Embryonic facial prominence (tissue), 1 donor: ENCODE measurements around the gene PLXNC1.

ENCODE experiments used
- DNase-seq: peaks from one replicate; pipeline ENCODE4 v3.0.0-alpha.2; 2016; ENCODE audit errors: extremely low spot score

PLXNC1 gene

GRCh38 chr12:94147991-94148738 lies at the start of gene PLXNC1:
PLXNC1 (plus strand) TSS chr12:94148577; CDS start chr12:94148972, 395 bp downstream.
- no peak for DNase-seq

GRCh38 chr12:94099191-94099590 lies 49.2 kb upstream of the PLXNC1 start:
- DNase-seq = no peak

GRCh38 chr12:94099632-94100031 lies 48.7 kb upstream of the PLXNC1 start:
- DNase-seq = no peak

- no peak for DNase-seq
Measured at GRCh38 chr12:94100211-94100627, 48.2 kb upstream of the PLXNC1 start.

DNA sequence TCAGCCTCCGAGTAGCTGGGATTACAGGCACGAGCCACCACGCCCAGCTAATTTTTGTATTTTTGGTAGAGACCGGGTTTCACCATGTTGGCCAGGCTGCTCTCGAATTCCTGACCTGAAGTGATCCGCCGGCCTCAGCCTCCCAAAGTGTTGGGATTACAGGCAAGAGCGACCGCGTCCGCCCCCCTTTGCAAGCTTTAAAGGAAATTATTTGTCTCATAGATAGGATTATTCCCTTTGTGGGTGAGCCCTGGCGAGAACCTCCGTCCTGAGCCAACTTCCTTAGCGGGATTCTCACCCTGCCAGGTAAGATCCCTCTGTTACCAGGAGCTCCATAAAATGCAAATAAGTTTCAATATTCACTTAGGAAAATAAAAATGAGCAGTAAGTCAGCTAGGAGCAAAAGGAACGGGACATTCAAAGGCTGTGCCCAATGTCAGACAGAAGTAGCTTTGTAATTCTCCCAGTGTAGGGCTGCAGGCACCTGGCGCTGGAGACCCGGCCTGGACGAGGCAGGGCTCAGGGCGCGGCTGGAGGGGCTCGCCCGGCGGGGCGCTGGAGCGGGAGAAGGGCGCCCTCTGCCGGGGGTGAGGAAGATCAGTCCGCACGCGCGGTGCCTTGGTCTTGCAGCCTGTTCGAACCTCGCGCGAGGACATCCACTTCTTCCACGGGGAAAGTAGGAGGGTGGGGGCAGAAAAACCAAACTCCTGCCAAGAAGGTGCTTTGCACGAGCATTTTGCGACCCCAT lies 47.2 kb upstream of the PLXNC1 start:
- peak; percentile 72 for DNase-seq

GRCh38 chr12:94101738-94102660 lies 46.4 kb upstream of the PLXNC1 start:
- DNase-seq = peak; percentile 76

DNA sequence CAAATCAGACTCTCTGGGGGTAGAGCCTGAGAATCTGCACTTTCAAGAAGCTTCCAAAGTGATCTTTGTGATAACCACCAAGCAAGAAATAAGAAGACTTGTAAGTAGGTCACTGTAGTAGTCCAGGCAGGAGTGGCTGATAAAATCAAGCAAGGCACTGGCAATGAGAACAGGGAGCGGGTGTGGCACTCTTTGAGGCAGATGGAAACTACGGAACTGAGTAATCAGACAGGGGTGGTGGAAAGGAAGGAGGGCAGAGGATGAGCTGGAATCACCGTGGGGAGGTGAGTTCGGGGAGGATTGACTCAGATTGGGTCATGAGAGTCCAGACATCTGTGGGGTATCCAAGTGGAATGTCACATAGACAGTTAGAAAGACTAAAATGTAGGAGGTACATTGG lies 44.4 kb upstream of the PLXNC1 start:
- DNase-seq = no peak

DNA sequence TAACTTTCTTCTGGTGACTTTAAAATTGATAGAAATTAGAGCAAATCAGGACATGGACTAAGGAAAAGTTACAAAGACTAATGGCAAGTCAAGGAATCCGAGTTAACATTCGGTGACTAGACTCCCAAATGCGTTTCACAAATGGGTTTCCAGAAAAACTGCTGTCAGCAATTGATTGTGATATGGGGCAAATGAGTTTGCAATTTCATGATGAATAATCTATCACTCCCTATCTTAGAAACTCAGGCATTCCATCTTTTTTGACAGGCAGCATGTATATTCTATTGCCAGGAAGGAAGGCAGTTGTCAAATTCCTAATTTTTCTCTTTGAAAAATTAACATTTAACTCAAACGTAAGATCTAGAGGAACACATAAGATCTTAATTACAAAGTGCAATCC lies 40.5 kb upstream of the PLXNC1 start:
- DNase-seq = no peak

- DNase-seq = no peak
Measured at GRCh38 chr12:94109160-94109559, 39.2 kb upstream of the PLXNC1 start.

GRCh38 chr12:94110258-94110657 lies 38.1 kb upstream of the PLXNC1 start:
- no peak for DNase-seq

DNA sequence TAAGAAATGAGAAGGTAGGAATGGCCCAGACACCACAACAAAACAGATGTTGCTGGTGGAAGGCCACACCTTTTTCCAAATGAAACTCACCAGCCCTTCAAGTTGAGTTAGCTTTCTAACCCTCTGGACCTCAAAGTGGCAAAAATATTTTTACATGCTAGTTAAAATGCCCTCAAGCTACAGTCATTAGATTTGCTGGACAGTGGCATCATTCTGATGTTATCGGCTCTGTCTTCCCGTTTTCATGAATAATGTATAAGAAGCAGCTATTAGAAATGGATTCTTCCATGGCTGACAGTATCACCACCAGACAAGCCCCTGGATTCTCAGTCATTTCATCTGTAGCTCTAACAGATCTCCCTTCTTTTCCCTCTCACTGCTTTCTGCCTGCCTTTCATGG lies 37.1 kb upstream of the PLXNC1 start:
- no peak for DNase-seq

GRCh38 chr12:94112121-94112520 lies 36.3 kb upstream of the PLXNC1 start:
- DNase-seq = no peak

DNA sequence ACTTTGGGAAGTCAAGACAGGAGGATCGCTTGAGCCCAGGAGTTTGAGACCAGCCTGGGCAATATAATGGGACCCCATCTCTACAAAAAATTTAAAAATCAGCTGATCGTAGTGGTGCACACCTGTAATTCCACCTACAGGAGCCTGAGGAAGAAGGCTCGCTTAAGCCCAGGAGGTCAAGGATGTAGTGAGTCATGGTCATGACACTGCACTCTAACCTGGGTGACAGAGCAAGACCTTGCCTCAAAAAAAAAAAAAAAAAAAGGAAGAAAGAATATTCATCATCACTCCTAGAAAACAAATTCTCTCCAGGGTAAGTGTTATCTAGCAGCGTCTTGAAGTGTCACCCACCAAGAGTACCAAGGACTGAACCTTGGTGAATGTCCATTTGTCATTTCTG lies 34.2 kb upstream of the PLXNC1 start:
- DNase-seq = no peak

DNA sequence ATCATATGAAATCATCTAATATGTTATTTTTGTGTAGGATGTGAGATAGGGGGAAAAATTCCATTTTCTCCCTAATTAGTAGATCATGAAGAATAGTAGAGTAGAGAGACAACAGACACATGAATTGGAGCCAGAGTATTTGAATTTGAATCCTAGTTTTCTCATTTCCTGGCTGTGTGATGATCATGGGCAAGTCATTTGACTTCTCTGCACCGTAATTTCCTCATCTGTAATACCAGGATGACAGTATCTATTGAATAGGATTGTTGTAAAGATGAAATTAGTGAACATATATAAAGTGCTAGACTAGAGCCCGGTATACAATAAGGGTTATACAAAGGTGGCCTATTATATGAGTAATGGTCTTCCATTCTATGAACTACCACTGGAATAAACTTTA lies 32.2 kb upstream of the PLXNC1 start:
- no peak for DNase-seq

- DNase-seq = no peak
Measured at GRCh38 chr12:94121886-94122285, 26.5 kb upstream of the PLXNC1 start.

DNA sequence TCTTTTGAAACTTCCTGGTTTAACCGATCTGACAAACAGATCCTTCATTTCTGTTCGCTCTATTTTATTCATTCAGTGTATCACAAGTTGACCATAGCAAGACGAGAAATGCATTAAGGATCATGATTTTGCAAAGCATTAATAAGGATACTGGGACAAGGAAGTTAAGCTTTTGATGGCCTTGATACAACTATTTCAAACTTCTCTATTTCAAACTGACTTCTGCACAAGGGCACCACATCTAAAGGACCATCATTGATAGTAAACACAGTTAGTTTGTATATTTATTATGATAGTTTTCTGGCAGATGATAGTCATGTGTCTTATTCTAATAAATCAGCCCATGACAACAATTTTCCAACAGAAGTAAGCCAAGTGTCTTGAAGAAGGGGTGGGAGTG lies 25.8 kb upstream of the PLXNC1 start:
- DNase-seq = no peak

- DNase-seq = no peak
Measured at GRCh38 chr12:94123127-94123526, 25.2 kb upstream of the PLXNC1 start.

DNA sequence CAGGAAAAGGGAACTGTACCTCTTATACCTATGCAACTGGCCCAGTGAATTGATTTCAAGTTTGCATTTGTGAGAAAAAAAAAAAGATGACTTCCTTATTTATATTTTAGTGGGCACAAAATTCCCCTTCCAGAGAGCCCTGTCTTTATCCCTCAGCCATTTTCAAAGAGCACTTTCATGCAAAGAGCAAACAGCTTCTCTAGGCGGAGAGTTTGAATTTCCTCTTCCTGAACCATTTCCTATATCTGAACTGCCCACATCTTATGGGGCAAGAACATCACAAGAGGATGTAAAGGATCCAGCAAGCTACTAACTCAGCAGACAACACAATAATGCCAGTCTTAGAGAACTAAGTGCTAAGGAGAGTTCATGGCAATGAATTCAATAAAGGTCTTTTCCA lies 22.3 kb upstream of the PLXNC1 start:
- DNase-seq = no peak

DNA sequence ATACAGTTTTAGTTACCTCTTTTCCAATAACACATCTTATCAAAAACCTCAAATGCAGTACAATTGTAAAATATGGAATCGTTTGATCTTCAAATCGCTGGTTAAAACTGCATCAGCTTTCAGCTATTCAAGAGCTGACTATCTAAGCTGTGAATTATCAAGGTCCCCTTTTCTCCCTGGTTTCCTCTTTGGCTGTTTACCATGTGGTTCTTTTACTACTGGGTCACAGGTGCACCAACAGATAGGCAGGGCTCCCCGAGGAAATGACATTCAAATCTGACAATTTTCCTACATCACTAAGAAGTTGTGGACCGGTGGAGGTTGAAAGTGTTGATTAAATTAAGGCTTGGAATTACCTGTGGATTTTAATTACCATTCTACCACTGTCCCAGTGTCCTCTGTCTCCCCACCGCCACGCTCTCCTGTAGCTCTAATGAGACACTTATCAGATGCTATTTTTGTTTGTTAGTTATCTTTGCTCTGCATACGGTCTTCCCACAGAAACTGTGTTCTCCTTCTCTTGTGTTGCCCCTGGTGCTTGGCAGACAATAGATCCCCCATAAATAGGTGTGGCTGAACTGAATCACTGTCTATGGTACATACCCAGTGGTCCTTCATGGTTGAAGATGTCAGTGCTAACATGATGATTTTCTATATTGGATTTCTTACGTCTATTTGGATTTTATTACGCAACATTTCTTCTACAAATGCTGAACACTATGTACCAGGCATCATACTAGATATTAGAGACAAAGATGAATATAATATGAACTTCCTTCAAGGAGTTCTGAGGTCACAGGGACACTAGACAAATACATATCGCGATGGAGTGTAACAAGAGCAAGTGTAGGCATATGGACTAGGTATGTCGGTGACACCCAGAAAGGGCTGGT lies 20.9 kb upstream of the PLXNC1 start:
- no peak for DNase-seq

DNA sequence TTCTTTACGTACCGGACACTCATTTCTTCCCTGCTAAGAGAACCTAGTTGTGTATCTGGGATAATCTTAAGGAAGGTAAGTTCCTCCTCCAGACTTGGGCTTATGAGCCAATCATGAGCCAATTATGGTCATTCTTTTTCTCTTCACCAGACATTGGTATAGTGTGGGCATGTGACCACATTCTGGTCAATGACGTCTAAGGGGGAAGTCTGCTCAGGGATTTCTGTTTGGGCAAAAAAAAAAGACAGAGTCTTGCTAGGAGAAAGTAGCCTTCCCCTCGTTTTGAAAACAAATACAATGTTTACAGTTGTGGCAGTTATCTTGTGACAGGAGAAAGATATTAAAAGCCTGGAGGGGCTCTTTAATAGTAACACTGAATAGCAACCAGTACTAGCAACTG lies 20.1 kb upstream of the PLXNC1 start:
- DNase-seq = no peak
